Measurements from ENCODE around the gene TMEM222.
A peak's percentile ranks its signal among the peaks of the same experiment; 100 is the strongest.

Gene TMEM222

GRCh38 chr1:27290581-27290980 is 31.4 kb upstream of the TMEM222 start:
- ATAC-seq (ENCODE audit: insufficient read depth, low read depth) (no peak), DNase-seq (no peak)
- H4K20me1 ChIP-seq (ENCODE audit: insufficient read depth, low read length), result no peaks in the 10 kb centered on the region
- H3K9me3 ChIP-seq (ENCODE audit: insufficient read depth, low read length, severe bottlenecking), result no peaks in the 10 kb centered on the region
- no peak overlapping the region for H3K4me3 ChIP-seq (ENCODE audit: low read depth in 1 of 2, low read length in 2 of 2)
- no peak overlapping the region for H3K4me2 ChIP-seq (ENCODE audit: insufficient read depth, low read length)
- H2AFZ ChIP-seq (ENCODE audit: low read depth, low read length), result no peak overlapping the region
- peaks cover 44% of the 10 kb centered on the region for H3K36me3 ChIP-seq (ENCODE audit: insufficient read depth, low read length)
- H3K27me3 ChIP-seq (ENCODE audit: insufficient read depth, low read length, poor library complexity), result no peaks in the 10 kb centered on the region
- TF ChIP-seq EZH2 (IDR thresholded peaks at IDR 0.05; ENCODE audit: borderline replicate concordance, low read depth, low read length, severe bottlenecking), result no peak
- H3K79me2 ChIP-seq (ENCODE audit: insufficient read depth, low read length), result no peaks in the 10 kb centered on the region
- no peak overlapping the region for H3K9ac ChIP-seq (ENCODE audit: low read depth, low read length)
- no peaks in the 10 kb centered on the region for H3K4me1 ChIP-seq (ENCODE audit: insufficient read depth, low read length)
- H3K27ac ChIP-seq (ENCODE audit: low read length), result no peak overlapping the region

GRCh38 chr1:27292106-27292505 is 29.9 kb upstream of the TMEM222 start:
- no peak for ATAC-seq (ENCODE audit: insufficient read depth, low read depth)
- Histone ChIP-seq H3K4me2 (ENCODE audit: insufficient read depth, low read length) (no peak overlapping the region), H3K4me1 (ENCODE audit: insufficient read depth, low read length) (no peaks in the 10 kb centered on the region), H3K27me3 (ENCODE audit: insufficient read depth, low read length, poor library complexity) (no peaks in the 10 kb centered on the region), H3K9ac (ENCODE audit: low read depth, low read length) (no peak overlapping the region), H2AFZ (ENCODE audit: low read depth, low read length) (no peak overlapping the region), H3K27ac (ENCODE audit: low read length) (no peak overlapping the region), H3K4me3 (ENCODE audit: low read depth in 1 of 2, low read length in 2 of 2) (no peak overlapping the region), H3K79me2 (ENCODE audit: insufficient read depth, low read length) (no peaks in the 10 kb centered on the region), H3K36me3 (ENCODE audit: insufficient read depth, low read length) (peaks cover 55% of the 10 kb centered on the region), H4K20me1 (ENCODE audit: insufficient read depth, low read length) (peaks cover 4% of the 10 kb centered on the region; the same call in 1 of the 2 replicates), H3K9me3 (ENCODE audit: insufficient read depth, low read length, severe bottlenecking) (no peaks in the 10 kb centered on the region)
- DNase-seq, result no peak
- TF ChIP-seq EZH2 (IDR thresholded peaks at IDR 0.05; ENCODE audit: borderline replicate concordance, low read depth, low read length, severe bottlenecking) (no peak), CTCF (IDR thresholded peaks at IDR 0.05; ENCODE audit: borderline replicate concordance, extremely low read depth, low read length, poor library complexity, severe bottlenecking) (no peak)

- TF ChIP-seq CTCF (IDR thresholded peaks at IDR 0.05; ENCODE audit: borderline replicate concordance, extremely low read depth, low read length, poor library complexity, severe bottlenecking) (no peak), EZH2 (IDR thresholded peaks at IDR 0.05; ENCODE audit: borderline replicate concordance, low read depth, low read length, severe bottlenecking) (no peak)
- H3K4me1 ChIP-seq (ENCODE audit: insufficient read depth, low read length), result no peaks in the 10 kb centered on the region
- H3K27ac ChIP-seq (ENCODE audit: low read length), result no peak overlapping the region
- no peak overlapping the region for H2AFZ ChIP-seq (ENCODE audit: low read depth, low read length)
- no peaks in the 10 kb centered on the region for H3K27me3 ChIP-seq (ENCODE audit: insufficient read depth, low read length, poor library complexity)
- H3K79me2 ChIP-seq (ENCODE audit: insufficient read depth, low read length), result no peaks in the 10 kb centered on the region
- H3K9ac ChIP-seq (ENCODE audit: low read depth, low read length), result no peak overlapping the region
- peaks cover 64% of the 10 kb centered on the region for H3K36me3 ChIP-seq (ENCODE audit: insufficient read depth, low read length)
- no peak overlapping the region for H3K4me2 ChIP-seq (ENCODE audit: insufficient read depth, low read length)
- no peaks in the 10 kb centered on the region for H3K9me3 ChIP-seq (ENCODE audit: insufficient read depth, low read length, severe bottlenecking)
- no peak for ATAC-seq (ENCODE audit: insufficient read depth, low read depth)
- H3K4me3 ChIP-seq (ENCODE audit: low read depth in 1 of 2, low read length in 2 of 2), result no peak overlapping the region
- peaks cover 5% of the 10 kb centered on the region; the same call in 1 of the 2 replicates for H4K20me1 ChIP-seq (ENCODE audit: insufficient read depth, low read length)
- no peak for DNase-seq
Measured at GRCh38 chr1:27293915-27294314, 28.0 kb upstream of the TMEM222 start.

GRCh38 chr1:27296773-27297291 is 25.1 kb upstream of the TMEM222 start:
- DNase-seq, result peak; percentile 70
- ATAC-seq (ENCODE audit: insufficient read depth, low read depth), result peak; percentile 75

More at GRCh38 chr1:27296773-27297291, 25.1 kb upstream of the TMEM222 start:
- TF ChIP-seq CTCF (IDR thresholded peaks at IDR 0.05; ENCODE audit: borderline replicate concordance, extremely low read depth, low read length, poor library complexity, severe bottlenecking), result peak; percentile 72
- TF ChIP-seq EZH2 (IDR thresholded peaks at IDR 0.05; ENCODE audit: borderline replicate concordance, low read depth, low read length, severe bottlenecking), result no peak
- H2AFZ ChIP-seq (ENCODE audit: low read depth, low read length), result no peak overlapping the region
- no peaks in the 10 kb centered on the region for H3K9me3 ChIP-seq (ENCODE audit: insufficient read depth, low read length, severe bottlenecking)
- no peaks in the 10 kb centered on the region for H3K27me3 ChIP-seq (ENCODE audit: insufficient read depth, low read length, poor library complexity)
- H3K4me3 ChIP-seq (ENCODE audit: low read depth in 1 of 2, low read length in 2 of 2), result no peak overlapping the region
- H3K36me3 ChIP-seq (ENCODE audit: insufficient read depth, low read length), result peaks cover 75% of the 10 kb centered on the region
- H3K79me2 ChIP-seq (ENCODE audit: insufficient read depth, low read length), result no peaks in the 10 kb centered on the region
- H3K9ac ChIP-seq (ENCODE audit: low read depth, low read length), result no peak overlapping the region
- H4K20me1 ChIP-seq (ENCODE audit: insufficient read depth, low read length), result peaks cover 10% of the 10 kb centered on the region; the same call in 1 of the 2 replicates
- H3K4me1 ChIP-seq (ENCODE audit: insufficient read depth, low read length), result no peaks in the 10 kb centered on the region
- H3K4me2 ChIP-seq (ENCODE audit: insufficient read depth, low read length), result no peak overlapping the region
- 0 out of 2 replicates have a peak overlapping the region, but pooled peaks have one; percentile 11 for H3K27ac ChIP-seq (ENCODE audit: low read length)
